ENCODE data around the gene GPR173. TPM values are rescaled to one million over a fixed set of nuclear protein-coding genes. Genes with fewer than 3 reads are reported as not detected.

GPR173 gene
- total RNA-seq, 1 experiment from 2014 or later: 1.6 TPM

- Histone ChIP-seq H3K36me3 (ENCODE audit: low read depth, low read length) (peaks cover 8% of the 10 kb centered on the region; the same call in 1 of the 2 replicates), H3K4me2 (ENCODE audit: low read length) (no peak overlapping the region), H3K9me2 (replicated peaks; ENCODE audit: low read length) (no peaks in the 10 kb centered on the region), H3K4me3 (ENCODE audit: low read length) (no peak overlapping the region), H3K4me1 (ENCODE audit: insufficient read depth, low read length) (peaks cover 16% of the 10 kb centered on the region), H2AFZ (ENCODE audit: low read length) (no peak overlapping the region), H3K9ac (ENCODE audit: low read length) (no peak overlapping the region), H4K20me1 (ENCODE audit: low read length) (no peaks in the 10 kb centered on the region), H3K27me3 (ENCODE audit: low read length) (no peaks in the 10 kb centered on the region), H3F3A (ENCODE audit: low read length, unreplicated experiment) (no peaks in the 10 kb centered on the region), H3K9me3 (ENCODE audit: low read length) (no peaks in the 10 kb centered on the region), H3K27ac (ENCODE audit: low read length) (no peak overlapping the region), H3K79me2 (ENCODE audit: low read length) (peaks cover 6% of the 10 kb centered on the region)
- intact Hi-C loops (cut with micrococcal nuclease): loop anchor here (1.0 kb wide), 1 partner anchor 19 kb away; no protein-coding TSS in a partner anchor
- BruUV-seq (replicated peaks): no TSS peak
- CTCF ChIA-PET: no interaction called here
- ATAC-seq (no peak), DNase-seq (no peak)
- POLR2A ChIA-PET (ENCODE audit: unreplicated experiment): no interaction called here
- TF ChIP-seq EZH2phosphoT487 (IDR thresholded peaks at IDR 0.05; ENCODE audit: borderline replicate concordance, low read length): no peak
- no peak for TF ChIP-seq EZH2 (IDR thresholded peaks at IDR 0.05; ENCODE audit: low read length, unreplicated experiment)
- no peak for TF ChIP-seq CTCF (conservative IDR thresholded peaks at IDR 0.05; ENCODE audit: low read depth, low read length)
Measured at GRCh38 chrX:53089925-53090324, 41.3 kb downstream of the GPR173 start.

DNA sequence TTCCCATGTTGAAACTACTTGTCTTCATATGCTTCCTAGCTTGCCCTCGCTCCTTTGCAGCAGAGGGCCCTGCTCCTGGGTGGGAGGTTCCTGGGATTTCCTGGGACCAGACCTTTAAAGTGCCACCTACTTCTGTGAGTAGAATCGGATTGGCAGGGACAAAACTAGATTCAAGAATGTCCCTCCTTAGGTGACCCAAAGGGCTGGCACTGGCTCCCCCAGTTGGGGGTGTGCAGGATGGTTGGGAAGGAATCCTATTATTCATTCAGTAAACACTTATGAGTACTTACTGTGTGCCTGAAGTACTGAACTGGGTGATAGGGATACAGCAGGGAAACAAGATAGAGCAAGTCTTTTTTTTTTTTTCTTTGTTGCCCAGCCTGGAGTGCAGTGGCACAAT lies 42.8 kb downstream of the GPR173 start:
- intact Hi-C loops (cut with micrococcal nuclease): no loop called here
- no peak for TF ChIP-seq CTCF (conservative IDR thresholded peaks at IDR 0.05; ENCODE audit: low read depth, low read length)
- no peak for TF ChIP-seq EZH2phosphoT487 (IDR thresholded peaks at IDR 0.05; ENCODE audit: borderline replicate concordance, low read length)
- no peak for TF ChIP-seq EZH2 (IDR thresholded peaks at IDR 0.05; ENCODE audit: low read length, unreplicated experiment)
- BruUV-seq (replicated peaks): no TSS peak
- no peak for DNase-seq
- H2AFZ ChIP-seq (ENCODE audit: low read length): 0 out of 2 replicates have a peak overlapping the region, but pooled peaks have one; percentile 9
- ATAC-seq: no peak
- H3K9me2 ChIP-seq (replicated peaks; ENCODE audit: low read length): no peaks in the 10 kb centered on the region
- no peaks in the 10 kb centered on the region for H4K20me1 ChIP-seq (ENCODE audit: low read length)
- no peak overlapping the region for H3K27ac ChIP-seq (ENCODE audit: low read length)
- H3K4me3 ChIP-seq (ENCODE audit: low read length): no peak overlapping the region
- H3K9ac ChIP-seq (ENCODE audit: low read length): no peak overlapping the region
- peaks cover 19% of the 10 kb centered on the region for H3K4me1 ChIP-seq (ENCODE audit: insufficient read depth, low read length)
- H3K4me2 ChIP-seq (ENCODE audit: low read length): no peak overlapping the region
- H3K36me3 ChIP-seq (ENCODE audit: low read depth, low read length): no peaks in the 10 kb centered on the region; the same call in 1 of the 2 replicates
- POLR2A ChIA-PET (ENCODE audit: unreplicated experiment): no interaction called here
- CTCF ChIA-PET: no interaction called here
- no peaks in the 10 kb centered on the region for H3F3A ChIP-seq (ENCODE audit: low read length, unreplicated experiment)
- no peaks in the 10 kb centered on the region for H3K9me3 ChIP-seq (ENCODE audit: low read length)
- H3K79me2 ChIP-seq (ENCODE audit: low read length): peaks cover 18% of the 10 kb centered on the region
- H3K27me3 ChIP-seq (ENCODE audit: low read length): no peaks in the 10 kb centered on the region

- H3F3A ChIP-seq (ENCODE audit: low read length, unreplicated experiment): no peaks in the 10 kb centered on the region
- H3K9ac ChIP-seq (ENCODE audit: low read length): peak overlapping the region; percentile 62
- CTCF ChIA-PET: no interaction called here
- H2AFZ ChIP-seq (ENCODE audit: low read length): peak overlapping the region; percentile 89
- no peaks in the 10 kb centered on the region for H4K20me1 ChIP-seq (ENCODE audit: low read length)
- peak overlapping the region; percentile 77 for H3K4me3 ChIP-seq (ENCODE audit: low read length)
- H3K27ac ChIP-seq (ENCODE audit: low read length): peak overlapping the region; percentile 88
- POLR2A ChIA-PET (ENCODE audit: unreplicated experiment): no interaction called here
- DNase-seq (peak; percentile 85), ATAC-seq (peak; percentile 65)
- no peaks in the 10 kb centered on the region for H3K27me3 ChIP-seq (ENCODE audit: low read length)
- H3K79me2 ChIP-seq (ENCODE audit: low read length): peaks cover 18% of the 10 kb centered on the region
- intact Hi-C loops (cut with micrococcal nuclease): loop anchor here (1.0 kb wide), 1 partner anchor 22 kb away; no protein-coding TSS in a partner anchor
- peaks cover 15% of the 10 kb centered on the region for H3K4me1 ChIP-seq (ENCODE audit: insufficient read depth, low read length)
- H3K9me3 ChIP-seq (ENCODE audit: low read length): no peaks in the 10 kb centered on the region
- H3K9me2 ChIP-seq (replicated peaks; ENCODE audit: low read length): no peaks in the 10 kb centered on the region
- TF ChIP-seq CTCF (conservative IDR thresholded peaks at IDR 0.05; ENCODE audit: low read depth, low read length) (peak; percentile 74), EZH2phosphoT487 (IDR thresholded peaks at IDR 0.05; ENCODE audit: borderline replicate concordance, low read length) (no peak)
- H3K4me2 ChIP-seq (ENCODE audit: low read length): peak overlapping the region; percentile 90
- BruUV-seq (replicated peaks): TSS peak; percentile 69
- no peaks in the 10 kb centered on the region for H3K36me3 ChIP-seq (ENCODE audit: low read depth, low read length)
Measured at GRCh38 chrX:53093177-53093655, 44.6 kb downstream of the GPR173 start.

All from PC-3 (cell line).